Sigmoid colon (tissue), 7 donors: ENCODE results near the gene HGS. TPM values are rescaled to one million over a fixed set of nuclear protein-coding genes. Genes with fewer than 3 reads are reported as not detected.
A peak's percentile ranks its signal among the peaks of the same experiment; 100 is the strongest.

ENCODE experiments used
- DNase-seq: peaks from one replicate; pipeline ENCODE4 v3.0.0-alpha.2; 2019
- H3K27ac ChIP-seq, 4 donors: fragments of 200-600 bp; sonication (generic); one replicate each; pipeline ENCODE4 v1.5.1; 2016 to 2019; ENCODE audit warnings: mild to moderate bottlenecking in 1 of 4
- H3K27me3 ChIP-seq, 3 donors: fragments of 200-600 bp; sonication (generic); one replicate each; pipeline ENCODE4 v1.5.1; 2019; ENCODE audit warnings: mild to moderate bottlenecking in 1 of 3
- H3K36me3 ChIP-seq, 4 donors: fragments of 200-600 bp; sonication (generic); one replicate each; pipeline ENCODE4 v1.5.1; 2016 to 2019
- H3K4me1 ChIP-seq, 4 donors: fragments of 200-600 bp; sonication (generic); one replicate each; pipeline ENCODE4 v1.5.1; 2017 to 2019
- H3K4me3 ChIP-seq, 4 donors: fragments of 200-600 bp; sonication (generic); one replicate each; pipeline ENCODE4 v1.5.1; 2017 to 2019; ENCODE audit warnings: mild to moderate bottlenecking in 2 of 4, moderate library complexity in 1 of 4
- H3K9me3 ChIP-seq, 4 donors: fragments of 200-600 bp in 3 of 4; sonication (generic) in 3 of 4; one replicate each; pipeline versions ENCODE4 v1.5.1 to v1.6.1; 2013 to 2019
- CTCF ChIP-seq, 4 experiments: fragments of 450-650 bp in 3 of 4; fragments of 200-600 bp in 1 of 4; IDR thresholded peaks; one replicate each; pipeline ENCODE4 v1.5.1; 2016 to 2019; ENCODE audit warnings: antibody characterized with exemption in 4 of 4, mild to moderate bottlenecking in 3 of 4, moderate library complexity in 2 of 4
- EP300 ChIP-seq, 4 donors: sonication (generic); formaldehyde crosslinking; IDR thresholded peaks; one replicate each; pipeline ENCODE4 v1.6.1; 2017; ENCODE audit warnings: antibody characterized with exemption in 4 of 4
- POLR2A ChIP-seq, 2 donors: fragments of 450-650 bp; IDR thresholded peaks; one replicate each; pipeline ENCODE4 v1.6.1; 2016; ENCODE audit warnings: antibody characterized with exemption in 2 of 2, mild to moderate bottlenecking in 2 of 2, moderate library complexity in 2 of 2
- POLR2AphosphoS5 ChIP-seq, 4 donors: sonication (generic); formaldehyde crosslinking; IDR thresholded peaks; one replicate each; pipeline ENCODE4 v1.6.1; 2017; ENCODE audit warnings: antibody characterized with exemption in 4 of 4
- WGBS, 2 donors: extraction: QIAGEN DNeasy Blood & Tissue Kit; methylation state at CpG; one replicate each; pipeline ENCODE4 v1.1.7; 2013; 5-methylcytosine and 5-hydroxymethylcytosine counted together
- intact Hi-C: fragments of 100-400 bp; cut with DNase I; formaldehyde crosslinking; loops from one replicate; pipeline ENCODE4 v1.15.1; 2023
- polyA plus RNA-seq, 3 donors: library from polyadenylated mRNA; stranded (reverse); fragments of 200-250 nt; gene quantifications; one replicate each; pipeline ENCODE4 v1.2.3, GENCODE V29; 2013
- total RNA-seq, 4 donors: library from RNA; depleted of rRNA; stranded (reverse); fragments of >200 nt; gene quantifications; one replicate each; pipeline ENCODE4 v1.1.0, GENCODE V29; 2016
- donor health status: healthy with polysubstance abuse.
- donor health status: Bipolar disorder and iron deficiency.
- donor health status: healthy.

Gene HGS
- total and polyA plus RNA-seq, 7 donors: 36.7 to 143 (median 52.9) TPM

GRCh38 chr17:81706757-81707624, 23.2 kb downstream of the HGS start:
- Histone ChIP-seq H3K36me3 (peaks cover 0 to 38% (median 17%) of the 10 kb centered on the region in 4 donors), H3K4me1 (peaks cover 0 to 37% (median 34%) of the 10 kb centered on the region in 4 donors), H3K9me3 (no peaks in the 10 kb centered on the region), H3K27ac (no peak overlapping the region), H3K27me3 (peaks cover 0 to 13% (median 0%) of the 10 kb centered on the region in 3 donors), H3K4me3 (no peak overlapping the region)
- intact Hi-C loops: no loop called here
- TF ChIP-seq CTCF (IDR thresholded peaks at IDR 0.05): no peak
- TF ChIP-seq POLR2A (IDR thresholded peaks at IDR 0.05): no peak
- TF ChIP-seq EP300 (IDR thresholded peaks at IDR 0.05): no peak
- TF ChIP-seq POLR2AphosphoS5 (IDR thresholded peaks at IDR 0.05): no peak
- 91 to 94% methylated on average over 54 of the region's 54 CpGs for WGBS, 2 donors
- no peak for DNase-seq

- 89 to 93% methylated on average over 25 of the region's 25 CpGs for WGBS, 2 donors
- TF ChIP-seq POLR2AphosphoS5 (IDR thresholded peaks at IDR 0.05) (no peak), CTCF (IDR thresholded peaks at IDR 0.05) (no peak), POLR2A (IDR thresholded peaks at IDR 0.05) (no peak), EP300 (IDR thresholded peaks at IDR 0.05) (no peak)
- DNase-seq: no peak
- H3K27ac ChIP-seq: no peak overlapping the region
- H3K36me3 ChIP-seq: peaks cover 0 to 38% (median 17%) of the 10 kb centered on the region in 4 donors
- peaks cover 0 to 37% (median 34%) of the 10 kb centered on the region in 4 donors for H3K4me1 ChIP-seq
- no peaks in the 10 kb centered on the region for H3K9me3 ChIP-seq
- H3K4me3 ChIP-seq: no peak overlapping the region
- intact Hi-C loops: no loop called here
- peaks cover 0 to 13% (median 0%) of the 10 kb centered on the region in 3 donors for H3K27me3 ChIP-seq
Measured at GRCh38 chr17:81707725-81708646, 24.2 kb downstream of the HGS start.

- TF ChIP-seq CTCF (IDR thresholded peaks at IDR 0.05): no peak
- peaks cover 0 to 42% (median 41%) of the 10 kb centered on the region in 4 donors for H3K4me1 ChIP-seq
- H3K36me3 ChIP-seq: peaks cover 0 to 38% (median 17%) of the 10 kb centered on the region in 4 donors
- peaks cover 0 to 13% (median 0%) of the 10 kb centered on the region in 3 donors for H3K27me3 ChIP-seq
- WGBS, 2 donors: 91 to 93% methylated on average over 17 of the region's 17 CpGs
- no peak overlapping the region for H3K4me3 ChIP-seq
- no peak overlapping the region for H3K27ac ChIP-seq
- intact Hi-C loops: no loop called here
- DNase-seq: no peak
- H3K9me3 ChIP-seq: no peaks in the 10 kb centered on the region
Measured at GRCh38 chr17:81708739-81709185, 25.0 kb downstream of the HGS start.

- 5 to 10% methylated on average over 29 of the region's 29 CpGs for WGBS, 2 donors
- no peak for TF ChIP-seq EP300 (IDR thresholded peaks at IDR 0.05)
- Histone ChIP-seq H3K27ac (no peak overlapping the region), H3K9me3 (no peaks in the 10 kb centered on the region), H3K36me3 (peaks cover 0 to 25% (median 15%) of the 10 kb centered on the region in 4 donors), H3K4me1 (peaks cover 0 to 37% (median 33%) of the 10 kb centered on the region in 4 donors), H3K27me3 (peaks cover 0 to 13% (median 0%) of the 10 kb centered on the region in 3 donors), H3K4me3 (peak overlapping the region in 1 of 4 donors; percentile 95)
- intact Hi-C loops: no loop called here
- no peak for DNase-seq
Measured at GRCh38 chr17:81710514-81711308, 26.9 kb downstream of the HGS start.
